GM18867 (cell line): ENCODE results near the gene TMEM132C.

ENCODE experiments used
- ATAC-seq: cut with Tn5 transposase; IDR thresholded peaks from one replicate; pipeline ENCODE4 v1.9.1; 2021; ENCODE audit warnings: mild to moderate bottlenecking, moderate library complexity; ENCODE audit not compliant: unreplicated experiment

Gene TMEM132C

GRCh38 chr12:128693771-128694170, 426.8 kb downstream of the TMEM132C start:
- no peak for ATAC-seq

- no peak for ATAC-seq
Measured at GRCh38 chr12:128694445-128694844, 427.5 kb downstream of the TMEM132C start.

DNA sequence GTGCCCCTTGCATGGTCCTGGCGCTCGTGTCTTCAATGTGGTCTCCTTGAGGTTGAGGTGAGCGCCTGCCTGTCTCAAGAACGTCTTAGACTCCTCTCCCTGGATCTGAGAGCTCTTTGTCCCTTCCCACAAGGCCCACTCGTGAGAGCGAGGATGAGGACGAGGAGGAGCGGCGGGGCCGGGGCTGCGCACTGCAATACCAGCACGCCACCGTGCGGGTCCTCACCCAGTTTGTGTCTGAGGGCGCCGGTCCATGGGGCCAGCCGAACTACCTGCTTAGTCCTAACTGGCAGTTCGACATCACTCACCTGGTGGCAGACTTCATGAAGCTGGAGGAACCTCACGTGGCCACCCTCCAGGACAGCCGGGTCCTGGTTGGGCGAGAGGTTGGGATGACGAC, 428.7 kb downstream of the TMEM132C start:
- no peak for ATAC-seq

DNA sequence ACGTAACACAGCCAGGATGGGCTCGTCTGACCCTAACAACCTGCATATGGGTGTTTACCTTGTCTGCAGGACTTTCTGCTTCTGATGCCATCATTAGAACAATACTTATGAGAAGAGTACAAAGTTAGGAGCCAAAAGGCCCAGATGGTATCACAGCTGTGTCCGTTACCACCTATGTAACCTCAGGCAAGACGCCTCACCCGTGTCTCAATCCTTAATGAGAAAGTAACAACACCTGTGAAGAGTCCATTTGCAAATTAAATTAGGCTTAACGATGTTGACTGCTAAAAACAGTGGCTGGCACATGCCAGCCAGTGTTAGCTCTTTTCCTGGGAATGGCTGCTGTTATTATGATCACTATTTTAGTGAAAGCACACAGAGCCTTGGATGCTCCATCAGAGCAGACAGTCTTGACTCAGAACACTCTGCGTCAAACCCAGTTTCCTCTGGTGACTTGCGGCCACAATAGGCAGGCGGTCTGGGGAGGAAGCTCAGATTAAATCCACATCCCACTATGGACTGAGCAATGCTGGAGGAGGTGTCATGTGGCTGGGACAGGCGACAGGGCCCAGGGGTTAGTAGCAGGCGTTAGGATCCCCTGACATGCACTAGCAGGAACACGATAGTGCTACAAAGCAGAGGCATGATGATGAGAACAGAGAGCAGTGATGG, 431.5 kb downstream of the TMEM132C start:
- no peak for ATAC-seq

GRCh38 chr12:128699106-128699505, 432.1 kb downstream of the TMEM132C start:
- no peak for ATAC-seq

DNA sequence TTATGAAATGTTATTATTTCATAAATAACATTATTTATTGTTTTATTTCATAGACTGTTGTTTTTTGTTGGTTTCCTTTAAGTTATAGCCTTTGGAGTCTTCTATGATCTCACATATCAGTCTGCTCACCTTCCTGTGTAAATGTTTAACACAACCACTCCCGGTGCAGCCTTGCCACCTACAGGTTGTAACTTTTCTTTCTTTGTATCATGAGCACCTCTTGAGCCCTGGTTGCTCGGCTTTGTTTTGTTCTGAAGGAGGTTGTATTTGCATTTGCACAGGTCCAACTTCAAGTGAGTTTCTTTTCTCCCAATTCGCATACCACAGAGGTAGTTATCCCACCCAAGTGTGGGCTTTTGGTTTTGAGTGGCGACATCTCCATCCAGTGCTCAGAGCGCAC, 435.4 kb downstream of the TMEM132C start:
- no peak for ATAC-seq

- ATAC-seq, result no peak
Measured at GRCh38 chr12:128705140-128705539, 438.2 kb downstream of the TMEM132C start.

GRCh38 chr12:128707488-128707887, 440.5 kb downstream of the TMEM132C start:
- ATAC-seq, result no peak

- ATAC-seq, result no peak
Measured at GRCh38 chr12:128708789-128709188, 441.8 kb downstream of the TMEM132C start.

- ATAC-seq, result no peak
Measured at GRCh38 chr12:128709660-128710059, 442.7 kb downstream of the TMEM132C start.

- no peak for ATAC-seq
Measured at GRCh38 chr12:128711486-128711885, 444.5 kb downstream of the TMEM132C start.

DNA sequence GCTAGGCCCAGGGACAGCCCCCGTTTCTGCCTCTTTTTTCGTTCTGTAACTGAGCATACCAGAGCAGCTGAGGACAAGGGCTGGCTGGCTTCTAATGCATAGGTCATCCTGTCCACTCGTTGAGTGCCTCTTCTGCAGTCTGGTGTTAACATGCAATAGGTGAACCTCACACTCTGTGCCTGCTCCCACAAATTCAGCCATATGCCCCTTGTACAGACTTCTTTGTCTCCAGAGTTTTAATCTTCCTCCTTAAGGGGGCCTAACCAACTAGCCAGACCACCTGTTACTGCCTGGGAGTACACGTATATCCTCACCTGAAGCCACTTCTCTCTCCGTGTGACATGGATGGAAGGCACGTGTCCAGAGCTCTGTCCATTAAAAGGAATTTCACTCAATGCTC, 445.7 kb downstream of the TMEM132C start:
- no peak for ATAC-seq

- ATAC-seq, result no peak
Measured at GRCh38 chr12:128715485-128715884, 448.5 kb downstream of the TMEM132C start.

- ATAC-seq, result no peak
Measured at GRCh38 chr12:128724468-128725046, 457.6 kb downstream of the TMEM132C start.

GRCh38 chr12:128726886-128727285, 459.9 kb downstream of the TMEM132C start:
- ATAC-seq, result no peak

GRCh38 chr12:128727461-128727860, 460.5 kb downstream of the TMEM132C start:
- no peak for ATAC-seq

DNA sequence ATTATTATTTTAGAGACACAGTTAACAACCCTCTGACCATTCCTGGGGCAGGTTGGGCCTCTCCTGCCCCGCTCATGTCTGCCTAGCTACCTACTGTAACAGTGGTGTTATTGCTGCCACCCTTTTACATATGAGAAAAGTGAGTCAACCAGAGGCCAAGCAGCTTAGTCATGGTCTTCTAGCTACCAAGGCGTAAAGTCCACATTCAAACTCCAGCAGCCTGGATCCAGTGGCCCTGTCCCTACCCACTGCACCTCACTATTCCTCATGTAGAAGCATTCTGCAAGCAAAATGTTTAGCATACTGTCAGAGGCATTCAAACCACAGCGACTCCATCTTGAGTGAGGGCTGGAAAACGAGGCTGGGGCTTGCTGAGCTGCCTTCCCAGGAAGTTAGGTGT, 461.0 kb downstream of the TMEM132C start:
- no peak for ATAC-seq

GRCh38 chr12:128729628-128730121, 462.7 kb downstream of the TMEM132C start:
- ATAC-seq, result no peak

DNA sequence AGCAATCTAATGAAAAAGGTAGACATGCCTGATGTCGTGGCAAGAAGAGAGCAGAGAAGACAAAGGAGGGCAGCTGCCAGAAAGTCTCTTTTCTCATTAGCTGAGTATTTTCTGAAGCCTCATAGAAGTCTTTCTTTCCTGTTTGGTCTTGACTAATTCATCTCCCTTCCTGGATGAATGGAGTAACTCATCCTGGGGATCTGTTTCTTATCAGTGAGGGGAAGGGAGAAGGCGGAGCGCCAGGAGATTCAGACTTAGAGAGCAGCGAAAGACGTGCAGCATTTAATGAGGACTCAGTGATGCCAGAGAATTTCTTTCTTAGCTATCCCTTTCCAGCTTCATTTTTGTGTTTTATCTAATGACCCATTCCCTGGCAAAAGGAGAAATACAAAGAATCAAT, 467.4 kb downstream of the TMEM132C start:
- no peak for ATAC-seq

GRCh38 chr12:128737292-128737966, 470.5 kb downstream of the TMEM132C start:
- peak; percentile 45 for ATAC-seq

DNA sequence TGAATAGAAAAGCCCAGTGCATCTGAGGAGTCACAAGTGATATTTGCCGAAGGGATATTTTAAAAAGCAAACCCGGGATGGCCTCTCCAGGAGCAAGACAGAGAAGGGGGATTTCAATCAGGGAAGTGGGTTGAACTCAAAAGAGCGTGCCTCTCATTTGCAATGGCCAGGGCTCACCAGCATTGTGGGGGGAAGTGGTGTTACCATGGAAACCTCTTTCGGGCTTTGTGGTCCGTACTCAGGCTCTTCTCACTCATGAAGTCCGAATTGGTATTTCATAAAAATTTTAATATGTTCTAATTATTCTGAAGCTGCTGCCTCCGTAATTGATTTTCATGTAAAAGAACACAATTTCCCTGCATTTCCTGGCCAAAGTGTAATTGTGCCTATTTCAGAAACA, 476.9 kb downstream of the TMEM132C start:
- no peak for ATAC-seq
